Endothelial cell of umbilical vein (primary cell): Measurements from ENCODE around the gene TNFAIP8L1. TPM values are rescaled to one million over a fixed set of nuclear protein-coding genes. Genes with fewer than 3 reads are reported as not detected.

ENCODE experiments used
- BruUV-seq: library from RNA; stranded (reverse); fragments of 400-500 nt; replicated peaks from 2 replicates; lab custom pipeline; 2021; lab: Mats Ljungman, UMichigan
- CTCF ChIA-PET: fragments of 300-600, 350-600 bp; sonication (Branson Sonifier 250); formaldehyde crosslinking; loops from one replicate; lab custom pipeline; 2021; ENCODE audit warnings: antibody characterized with exemption, inconsistent platforms; lab: Charles Lee
- POLR2A ChIA-PET: fragments of 300-600, 350-600 bp; sonication (Branson Sonifier 250); formaldehyde crosslinking; loops from one replicate; lab custom pipeline; 2021; ENCODE audit warnings: antibody characterized with exemption, inconsistent platforms; lab: Charles Lee
- DNase-seq: peaks from one replicate; pipeline ENCODE4 v3.0.0-alpha.2; 2011; ENCODE audit warnings: low read depth, low spot score
- FAIRE-seq: peaks from 2 replicates; lab custom pipeline; 2011; peaks lifted over from hg19 to GRCh38; lab: Jason Lieb, UNC
- H2AFZ ChIP-seq: 2 replicates; pipeline ENCODE4 v1.6.0; 2012; ENCODE audit warnings: low read depth, low read length, control low read depth, inconsistent platforms
- H3K27ac ChIP-seq: 2 replicates; pipeline ENCODE4 v1.5.1; 2011; ENCODE audit warnings: low read depth, mild to moderate bottlenecking, control low read depth, low read length, moderate library complexity; ENCODE audit not compliant: insufficient read depth
- H3K27me3 ChIP-seq, 2 experiments: 2 replicates each; pipeline versions ENCODE4 v1.6.0 to v1.6.1; 2011; ENCODE audit warnings: low read length in 2 of 2, mixed read lengths in 1 of 2; ENCODE audit not compliant: control insufficient read depth in 2 of 2, insufficient read depth in 2 of 2
- H3K36me3 ChIP-seq, 2 experiments: 2 replicates in 1 of 2; 3 replicates in 1 of 2; pipeline ENCODE4 v1.5.1; 2011; ENCODE audit warnings: low read length in 2 of 2, mild to moderate bottlenecking in 1 of 2, moderate library complexity in 1 of 2; ENCODE audit not compliant: control insufficient read depth in 2 of 2, insufficient read depth in 2 of 2; ENCODE audit errors: extremely low read depth in 1 of 2
- H3K4me1 ChIP-seq: 3 replicates; pipeline ENCODE4 v1.5.1; 2011; ENCODE audit warnings: mild to moderate bottlenecking, low read length; ENCODE audit not compliant: control insufficient read depth, insufficient read depth; ENCODE audit errors: extremely low read depth
- H3K4me2 ChIP-seq: 2 replicates; pipeline ENCODE4 v1.6.1; 2011; ENCODE audit warnings: low read length, control low read depth, mixed read lengths; ENCODE audit not compliant: insufficient read depth
- H3K4me3 ChIP-seq, 3 experiments: fragments of 200-600 bp in 1 of 3; sonication (generic), shearing (Covaris generic) in 1 of 3; replicated peaks in 1 of 3; 2 replicates each; pipeline ENCODE4 v1.5.1; 2011 to 2016; ENCODE audit warnings: control low read depth in 3 of 3, low read length in 3 of 3, mild to moderate bottlenecking in 2 of 3, inconsistent platforms in 1 of 3, low read depth in 1 of 3, moderate library complexity in 1 of 3; ENCODE audit not compliant: insufficient read depth in 1 of 3
- H3K79me2 ChIP-seq: 2 replicates; pipeline ENCODE4 v1.6.0; 2012; ENCODE audit warnings: low read length, inconsistent platforms; ENCODE audit not compliant: control insufficient read depth, insufficient read depth
- H3K9ac ChIP-seq: replicated peaks from 2 replicates; pipeline ENCODE3; 2011; ENCODE audit warnings: low read length, control low read depth; ENCODE audit not compliant: insufficient read depth; ENCODE audit errors: extremely low read depth
- H3K9me1 ChIP-seq: replicated peaks from 3 replicates; pipeline ENCODE4 v1.6.0; 2011; ENCODE audit warnings: mild to moderate bottlenecking, low read length; ENCODE audit not compliant: control insufficient read depth, insufficient read depth; ENCODE audit errors: extremely low read depth
- H3K9me3 ChIP-seq: replicated peaks from 2 replicates; pipeline ENCODE4 v1.5.1; 2012; ENCODE audit warnings: low read length, inconsistent platforms; ENCODE audit not compliant: control insufficient read depth, insufficient read depth
- H4K20me1 ChIP-seq: replicated peaks from 2 replicates; pipeline ENCODE3; 2011; ENCODE audit warnings: mild to moderate bottlenecking, low read length; ENCODE audit not compliant: control insufficient read depth, insufficient read depth; ENCODE audit errors: extremely low read depth
- EZH2 ChIP-seq: IDR thresholded peaks from 2 replicates; pipeline ENCODE4 v1.6.1; 2012; ENCODE audit warnings: borderline replicate concordance, low read depth, mild to moderate bottlenecking, moderate library complexity, low read length, inconsistent platforms; ENCODE audit not compliant: severe bottlenecking
- FOS ChIP-seq: IDR thresholded peaks from 2 replicates; pipeline ENCODE4 v1.6.1; 2011; ENCODE audit warnings: mild to moderate bottlenecking, low read length, moderate library complexity, borderline replicate concordance; ENCODE audit not compliant: insufficient read depth
- GATA2 ChIP-seq: IDR thresholded peaks from 2 replicates; pipeline ENCODE4 v1.7.0; 2011; ENCODE audit warnings: low read depth, mild to moderate bottlenecking, moderate library complexity, mixed read lengths, low read length; ENCODE audit not compliant: insufficient read length, insufficient read depth
- JUN ChIP-seq: IDR thresholded peaks from 2 replicates; pipeline ENCODE4 v1.6.1; 2011; ENCODE audit warnings: borderline replicate concordance, low read depth; ENCODE audit not compliant: insufficient read length, insufficient read depth
- MYC ChIP-seq: IDR thresholded peaks from one replicate; pipeline ENCODE4 v1.6.1; 2011; ENCODE audit warnings: mild to moderate bottlenecking, low read depth, low read length
- POLR2A ChIP-seq: IDR thresholded peaks from 2 replicates; pipeline ENCODE4 v1.6.1; 2012; ENCODE audit warnings: low read depth, mild to moderate bottlenecking, control low read depth, low read length
- POLR2AphosphoS5 ChIP-seq: IDR thresholded peaks from 2 replicates; pipeline ENCODE4 v1.6.1; 2012; ENCODE audit warnings: low read depth, mild to moderate bottlenecking, control low read depth, low read length, moderate library complexity; ENCODE audit not compliant: insufficient read depth
- dilution Hi-C: fragments of 300-500 bp; cut with MboI; formaldehyde crosslinking; loops from one replicate; pipeline ENCODE4 v1.15.0; 2019; ENCODE audit warnings: low sequenced_read_pairs; ENCODE audit not compliant: extremely low pct_ligation_motif_present
- intact Hi-C: fragments of 100-400 bp; cut with micrococcal nuclease; formaldehyde crosslinking; loops from one replicate; pipeline ENCODE4 v1.10.0; 2022
- polyA plus RNA-seq, 4 experiments: library from polyadenylated mRNA; depleted of rRNA in 3 of 4; stranded (reverse) in 3 of 4; unstranded in 1 of 4; fragments of >200 nt; gene quantifications; 2 replicates each; pipeline versions ENCODE4 v1.2.1 to v1.2.3, GENCODE V29; 2011 to 2012; ENCODE audit warnings: missing spikeins in 1 of 4
- total RNA-seq: library from RNA; stranded (reverse); gene quantifications from 2 replicates; pipeline ENCODE4 v1.2.3, GENCODE V29; 2021
- TF ChIP-seq, protein P1 (sequence below), 2 donors: IDR thresholded peaks; 1 replicate in 1 of 2; 2 replicates in 1 of 2; pipeline ENCODE4 v1.5.1; 2011; ENCODE audit warnings: low read length in 2 of 2, mild to moderate bottlenecking in 2 of 2, moderate library complexity in 2 of 2, control low read depth in 1 of 2, inconsistent platforms in 1 of 2, low read depth in 1 of 2; ENCODE audit not compliant: insufficient read depth in 1 of 2; ENCODE audit errors: extremely low read depth in 1 of 2
- TF ChIP-seq, protein P2 (sequence below): IDR thresholded peaks from 2 replicates; pipeline ENCODE4 v1.6.1; 2011; ENCODE audit not compliant: insufficient read depth, insufficient read length

Gene TNFAIP8L1
- total and polyA plus RNA-seq, 2 donors (not counting 3 experiments of a cell fraction or from before 2014, with no cell fraction given): 40.0 to 56.1 TPM

DNA sequence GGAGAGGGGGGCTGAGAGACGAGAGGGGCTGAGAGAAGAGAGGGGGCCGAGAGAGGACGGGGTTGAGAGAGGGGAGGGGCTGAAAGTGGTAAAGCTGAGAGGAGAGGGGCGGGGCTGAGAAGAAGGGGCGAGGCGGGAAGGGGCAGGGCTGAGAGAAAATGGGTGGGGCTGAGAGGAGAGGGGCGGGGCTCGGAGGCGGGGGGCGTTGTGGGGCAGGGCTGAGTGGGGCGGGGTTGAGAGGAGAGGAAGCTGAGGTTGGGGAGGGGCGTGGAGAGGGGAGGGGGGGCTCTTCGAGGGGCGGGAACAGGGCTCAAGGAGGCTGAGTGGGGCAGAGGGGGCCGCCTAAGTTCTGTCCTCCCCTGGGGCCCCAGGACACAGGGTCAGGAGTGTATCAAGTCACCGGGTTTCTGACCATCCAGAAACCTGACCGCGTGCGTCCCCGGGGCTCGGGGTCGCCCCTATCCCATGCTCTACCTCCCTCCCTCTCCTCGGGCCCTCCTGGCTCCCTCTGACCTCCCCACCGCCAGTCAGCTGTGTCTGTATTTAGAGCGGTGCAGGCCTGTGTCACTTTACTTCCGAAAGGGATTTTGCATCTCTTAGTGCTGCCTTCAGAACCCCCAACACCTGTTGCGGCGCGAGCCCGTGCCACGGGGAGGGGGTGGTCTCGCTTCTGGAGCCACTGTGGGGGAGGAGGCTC, 41.2 kb upstream of the TNFAIP8L1 start:
- FAIRE-seq (peak; percentile 49), DNase-seq (no peak)
- H3K27ac ChIP-seq: no peak overlapping the region
- no peak overlapping the region for H3K9ac ChIP-seq
- TF ChIP-seq POLR2A (no peak), POLR2AphosphoS5 (no peak), GATA2 (no peak), JUN (no peak), FOS (no peak), MYC (no peak), EZH2 (no peak)
- TF ChIP-seq, protein P1, sequence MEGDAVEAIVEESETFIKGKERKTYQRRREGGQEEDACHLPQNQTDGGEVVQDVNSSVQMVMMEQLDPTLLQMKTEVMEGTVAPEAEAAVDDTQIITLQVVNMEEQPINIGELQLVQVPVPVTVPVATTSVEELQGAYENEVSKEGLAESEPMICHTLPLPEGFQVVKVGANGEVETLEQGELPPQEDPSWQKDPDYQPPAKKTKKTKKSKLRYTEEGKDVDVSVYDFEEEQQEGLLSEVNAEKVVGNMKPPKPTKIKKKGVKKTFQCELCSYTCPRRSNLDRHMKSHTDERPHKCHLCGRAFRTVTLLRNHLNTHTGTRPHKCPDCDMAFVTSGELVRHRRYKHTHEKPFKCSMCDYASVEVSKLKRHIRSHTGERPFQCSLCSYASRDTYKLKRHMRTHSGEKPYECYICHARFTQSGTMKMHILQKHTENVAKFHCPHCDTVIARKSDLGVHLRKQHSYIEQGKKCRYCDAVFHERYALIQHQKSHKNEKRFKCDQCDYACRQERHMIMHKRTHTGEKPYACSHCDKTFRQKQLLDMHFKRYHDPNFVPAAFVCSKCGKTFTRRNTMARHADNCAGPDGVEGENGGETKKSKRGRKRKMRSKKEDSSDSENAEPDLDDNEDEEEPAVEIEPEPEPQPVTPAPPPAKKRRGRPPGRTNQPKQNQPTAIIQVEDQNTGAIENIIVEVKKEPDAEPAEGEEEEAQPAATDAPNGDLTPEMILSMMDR (IDR thresholded peaks at IDR 0.05; ENCODE audit: extremely low read depth in 1 of 2, insufficient read depth in 1 of 2, low read depth in 1 of 2, low read length in 2 of 2): no peak
- TF ChIP-seq, protein P2, sequence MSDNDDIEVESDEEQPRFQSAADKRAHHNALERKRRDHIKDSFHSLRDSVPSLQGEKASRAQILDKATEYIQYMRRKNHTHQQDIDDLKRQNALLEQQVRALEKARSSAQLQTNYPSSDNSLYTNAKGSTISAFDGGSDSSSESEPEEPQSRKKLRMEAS: no peak
- H3K4me1 ChIP-seq: no peaks in the 10 kb centered on the region
- intact Hi-C loops (no loop called here), dilution Hi-C loops (no loop called here)
- no TSS peak for BruUV-seq
- H3K9me3 ChIP-seq: no peaks in the 10 kb centered on the region
- ChIA-PET POLR2A (interaction anchor here (0.6 kb wide), 1 partner anchor 21 kb away, joined by 3 read pairs; no protein-coding TSS in a partner anchor), CTCF (interaction anchor here (0.7 to 6.6 kb wide), 10 partner anchors 9 to 38 kb away, joined by 3 to 57 read pairs (median 6); no protein-coding TSS in a partner anchor)
- no peaks in the 10 kb centered on the region for H3K9me1 ChIP-seq
- peak overlapping the region; percentile 27 for H2AFZ ChIP-seq
- H3K4me2 ChIP-seq: peak overlapping the region; percentile 13
- no peaks in the 10 kb centered on the region for H3K79me2 ChIP-seq
- peak overlapping the region in 2 of 3 experiments; percentile 25 to 42 for H3K4me3 ChIP-seq
- peaks cover 0 to 4% of the 10 kb centered on the region in 2 experiments for H3K27me3 ChIP-seq
- H3K36me3 ChIP-seq: no peaks in the 10 kb centered on the region
- no peaks in the 10 kb centered on the region for H4K20me1 ChIP-seq
